GM19099 (cell line): Measurements from ENCODE around the gene SLC35A2.
A peak's percentile ranks its signal among the peaks of the same experiment; 100 is the strongest.

Experiments
- POLR2A ChIP-seq: IDR thresholded peaks from 3 replicates; pipeline ENCODE4 v1.6.1; 2011; ENCODE audit warnings: low read depth; ENCODE audit not compliant: insufficient read length; ENCODE audit errors: extremely low read depth

Gene SLC35A2

GRCh38 chrX:48911412-48912182 is at the start of gene SLC35A2:
TSS of gene SLC35A2 (minus strand) at chrX:48911646. CDS start at chrX:48911636, 10 bp downstream.
- TF ChIP-seq POLR2A: peak; percentile 64

DNA sequence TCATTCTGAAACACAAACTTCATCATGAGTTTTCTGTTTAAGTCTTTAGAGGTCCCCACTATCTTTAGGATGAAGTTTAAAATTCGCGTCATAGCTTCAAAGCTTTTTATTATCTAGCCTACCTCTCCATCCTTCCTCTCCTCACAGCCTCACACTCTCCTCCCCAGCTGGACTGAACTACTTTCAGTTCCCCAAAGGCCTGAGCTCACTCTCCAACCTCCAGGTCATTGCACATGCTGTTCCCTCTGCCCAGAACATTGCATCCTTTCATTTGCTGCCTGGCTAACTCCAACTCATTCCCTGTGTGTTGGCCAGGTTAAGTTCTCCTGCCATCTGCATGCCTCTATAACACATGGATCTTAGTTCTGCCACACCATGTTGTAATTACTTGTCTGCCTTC is 48.8 kb upstream of the SLC35A2 start:
- no peak for TF ChIP-seq POLR2A

DNA sequence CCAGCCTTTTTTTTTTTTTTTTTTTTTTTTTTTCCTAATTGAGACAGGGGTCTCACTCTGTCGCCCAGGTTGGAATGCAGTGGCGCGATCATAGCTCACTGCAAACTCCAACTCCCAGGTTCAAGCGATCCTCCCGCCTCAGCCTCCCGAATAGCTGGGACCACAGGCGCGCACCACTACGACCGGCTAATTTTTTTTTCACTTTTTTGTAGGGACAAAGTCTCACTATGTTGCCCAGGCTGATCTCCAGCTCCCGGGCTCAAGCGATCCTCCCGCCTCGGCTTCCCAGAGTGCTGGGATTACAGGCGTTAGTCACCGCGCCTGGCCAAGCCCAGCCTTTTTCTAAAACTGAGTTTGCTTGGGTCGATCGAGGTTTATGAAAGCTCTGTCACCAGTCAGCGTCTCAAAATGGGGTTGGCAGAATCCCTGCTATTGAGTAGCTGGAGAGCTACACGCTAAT is 47.2 kb upstream of the SLC35A2 start:
- no peak for TF ChIP-seq POLR2A

- TF ChIP-seq POLR2A: peak; percentile 45
These were observed 46.6 kb upstream of the SLC35A2 start for GRCh38 chrX:48957827-48958634.

GRCh38 chrX:48957477-48957826 is 46.0 kb upstream of the SLC35A2 start, which contains the start of gene OTUD5:
TSS of gene OTUD5 (minus strand) at chrX:48957607. CDS start at chrX:48957570, 37 bp downstream.
- TF ChIP-seq POLR2A: no peak

DNA sequence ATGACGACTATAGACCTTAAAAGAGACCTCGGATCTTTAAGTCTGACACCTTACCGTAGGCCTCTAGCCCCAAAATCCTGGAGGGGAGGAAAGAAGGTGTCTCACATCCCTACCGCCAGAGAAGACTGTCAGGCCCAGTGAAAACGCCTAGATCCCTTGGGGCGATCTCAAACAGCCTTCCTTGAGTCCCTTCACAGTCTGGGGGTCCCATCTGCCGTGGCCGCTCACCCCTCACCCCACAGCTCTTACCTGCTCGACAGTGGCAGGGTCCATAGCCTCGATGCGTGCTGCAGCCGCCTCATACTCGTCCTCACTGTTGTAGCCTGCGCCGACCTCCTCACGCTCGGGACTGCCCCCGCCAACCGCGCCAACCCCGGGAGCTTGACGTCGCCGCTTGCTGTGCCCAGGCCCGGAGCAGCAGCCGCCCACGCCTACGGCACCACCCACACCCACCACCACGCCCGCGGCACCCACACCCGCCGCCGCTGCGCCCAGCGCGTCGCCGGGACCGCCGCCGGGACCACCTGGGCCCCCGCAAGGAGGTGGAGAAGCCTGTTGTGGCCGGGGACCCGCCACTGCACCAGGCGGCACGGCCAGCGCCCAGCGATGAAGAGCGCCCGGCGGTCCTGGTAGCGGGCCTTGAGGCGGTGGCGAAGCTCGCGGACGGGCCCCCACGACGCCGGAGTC is 45.4 kb upstream of the SLC35A2 start:
- TF ChIP-seq POLR2A: no peak

GRCh38 chrX:48948589-48948988 is 37.1 kb upstream of the SLC35A2 start:
- no peak for TF ChIP-seq POLR2A

- TF ChIP-seq POLR2A: no peak
These were observed 34.3 kb upstream of the SLC35A2 start for GRCh38 chrX:48945517-48946348.

DNA sequence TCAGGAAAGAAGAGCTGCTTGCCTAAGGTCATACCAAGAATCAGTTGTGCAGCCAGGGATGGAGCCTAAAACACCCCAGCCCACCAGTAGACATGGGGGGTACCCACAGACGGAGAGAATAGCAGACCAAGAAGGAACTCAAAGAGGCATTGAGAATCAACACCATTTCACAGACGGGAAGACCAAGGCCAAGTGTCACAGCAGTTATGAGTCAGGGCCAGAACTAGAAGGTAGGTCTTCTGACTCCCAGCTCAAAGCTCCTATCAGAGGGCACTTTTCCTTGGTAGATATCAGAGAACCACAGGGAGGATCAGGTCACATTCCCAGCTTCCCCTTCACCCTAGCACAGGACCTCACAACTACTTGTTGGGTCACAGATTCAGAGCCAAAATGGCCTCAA is 31.4 kb upstream of the SLC35A2 start:
- TF ChIP-seq POLR2A: no peak

DNA sequence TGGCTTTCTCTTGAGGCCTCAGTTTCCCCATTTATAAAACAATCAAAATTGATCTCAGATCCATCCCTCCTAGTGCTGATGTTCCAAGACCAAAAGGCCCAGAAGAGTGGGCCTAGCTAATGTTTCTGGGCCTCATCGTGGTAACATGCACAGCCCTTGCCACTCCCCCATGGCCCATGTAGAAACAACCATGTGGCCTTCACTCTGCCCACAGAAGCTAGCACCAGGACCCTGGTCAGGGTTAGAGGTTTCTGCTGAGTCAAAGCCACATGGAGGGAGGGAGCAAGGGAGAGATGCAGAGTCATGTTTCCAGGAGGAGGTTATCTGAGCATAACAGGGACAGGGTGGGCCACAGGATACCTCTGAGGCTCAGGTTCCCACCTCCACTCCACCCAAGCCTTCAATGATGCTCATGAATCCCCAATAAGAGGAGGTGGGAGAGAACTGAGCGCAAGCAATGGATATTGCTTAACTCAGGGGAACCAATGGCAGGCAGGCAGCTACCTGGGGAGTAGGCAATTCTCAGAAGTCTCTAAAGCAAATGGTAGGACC is 29.0 kb upstream of the SLC35A2 start:
- no peak for TF ChIP-seq POLR2A

DNA sequence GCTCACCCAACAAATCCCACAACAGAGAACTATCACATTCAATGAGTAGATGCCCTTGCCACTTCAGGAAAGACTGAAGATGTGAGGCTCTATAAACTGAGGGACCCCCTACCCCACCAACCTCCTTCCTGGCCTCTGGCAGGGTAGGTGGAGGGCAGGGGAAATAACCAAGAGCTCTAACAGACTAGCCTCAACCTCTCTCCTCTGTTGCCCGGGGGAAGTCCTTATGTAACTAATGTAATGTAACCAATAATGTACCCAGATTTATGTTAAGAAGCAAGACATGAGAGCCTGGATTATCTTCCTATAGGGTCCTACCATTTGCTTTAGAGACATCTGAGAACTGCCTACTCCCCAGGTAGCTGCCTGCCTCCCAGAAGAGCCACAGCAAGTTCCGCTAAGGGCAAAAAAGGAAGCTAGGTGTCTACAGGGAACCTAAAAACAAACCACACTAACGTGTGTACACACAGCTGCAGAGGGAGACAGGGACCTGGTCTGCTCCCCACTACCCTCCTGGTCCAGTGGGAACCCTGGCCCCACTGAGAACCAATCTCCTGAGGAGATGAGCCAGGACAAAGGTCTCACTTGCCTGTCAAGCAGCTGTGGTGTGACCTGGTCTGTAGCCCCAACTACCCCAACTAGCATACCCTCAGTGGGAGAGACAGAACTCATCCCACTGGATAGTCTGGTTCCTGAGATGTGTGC is 28.2 kb upstream of the SLC35A2 start:
- no peak for TF ChIP-seq POLR2A

DNA sequence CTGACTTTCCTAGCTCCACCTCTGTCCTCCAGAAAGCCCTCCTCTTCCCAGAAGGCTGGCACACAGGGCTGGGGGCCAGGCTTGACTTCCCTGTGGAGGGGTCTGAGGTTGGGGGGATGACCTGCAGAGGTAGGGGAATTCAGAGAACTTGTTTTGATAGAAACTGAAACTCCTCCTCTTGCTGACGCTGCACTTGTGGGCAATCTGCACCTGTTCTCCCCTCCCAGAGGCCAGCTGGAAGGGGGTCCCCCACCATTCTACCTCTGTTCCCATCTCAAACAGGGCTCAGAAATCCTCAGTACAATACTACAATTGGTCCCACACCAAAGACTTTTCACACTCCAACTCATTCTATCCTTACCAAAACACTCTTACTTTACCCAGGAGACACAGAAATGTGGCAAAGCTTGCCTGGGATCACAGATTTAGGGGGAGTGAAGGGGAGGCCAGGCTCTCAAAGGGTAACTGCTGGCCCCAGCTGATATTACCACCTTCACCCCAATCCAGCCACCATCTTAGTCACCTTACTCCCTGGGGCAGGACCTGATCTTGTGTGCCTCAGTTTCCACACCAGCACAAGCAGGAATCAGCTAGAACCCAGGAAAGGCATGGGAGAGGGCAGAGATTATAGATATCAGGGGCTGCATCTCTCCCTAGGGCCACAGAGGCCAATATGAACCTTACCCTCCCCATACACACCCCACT is 27.4 kb upstream of the SLC35A2 start:
- no peak for TF ChIP-seq POLR2A
